ENCODE measurements around the gene INTS2.
"Not testable (repeated sequence)": the region's sequence is repeated elsewhere in the genome, so short reads cannot be mapped to it uniquely, and the experiment has no call there.

Gene INTS2

DNA sequence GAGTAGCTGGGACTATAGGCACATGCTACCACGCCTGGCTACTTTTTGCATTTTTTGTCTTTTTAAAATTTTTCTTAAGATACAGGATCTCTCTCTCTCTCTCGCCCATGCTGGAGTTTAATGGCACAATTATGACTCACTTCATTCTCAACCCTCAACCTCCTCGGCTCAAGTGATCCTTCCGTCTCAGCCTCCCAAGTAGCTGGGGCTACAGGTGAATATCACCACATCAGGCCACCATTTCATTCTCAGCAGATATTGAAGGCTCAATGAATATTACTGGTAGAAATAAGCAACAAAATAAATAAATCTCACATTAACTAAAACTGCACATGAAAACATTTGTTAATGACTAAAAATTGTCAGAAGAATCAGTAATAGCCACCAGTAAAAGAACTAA lies 106.1 kb downstream of the INTS2 start:
- no peak for DNase-seq

DNA sequence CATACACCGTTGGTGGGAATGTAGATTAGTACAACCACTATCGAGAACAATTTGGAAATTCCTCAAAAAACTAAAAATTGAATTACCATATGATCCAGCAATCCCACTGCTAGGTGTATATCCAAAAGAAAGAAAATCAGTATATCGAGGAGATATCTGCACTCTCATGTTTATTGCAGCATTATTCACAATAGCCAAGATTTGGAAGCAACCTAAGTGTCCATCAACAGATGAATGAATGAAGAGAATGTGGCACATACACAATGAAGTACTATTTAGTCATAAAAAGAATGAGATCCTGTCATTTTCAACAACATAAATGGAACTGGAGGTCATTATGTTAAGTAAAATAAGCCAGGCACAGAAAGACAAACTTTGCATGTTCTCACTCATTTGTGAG lies 108.5 kb downstream of the INTS2 start:
- DNase-seq = not testable (repeated sequence)

GRCh38 chr17:61818225-61818624 lies 109.6 kb downstream of the INTS2 start:
- no peak for DNase-seq

DNA sequence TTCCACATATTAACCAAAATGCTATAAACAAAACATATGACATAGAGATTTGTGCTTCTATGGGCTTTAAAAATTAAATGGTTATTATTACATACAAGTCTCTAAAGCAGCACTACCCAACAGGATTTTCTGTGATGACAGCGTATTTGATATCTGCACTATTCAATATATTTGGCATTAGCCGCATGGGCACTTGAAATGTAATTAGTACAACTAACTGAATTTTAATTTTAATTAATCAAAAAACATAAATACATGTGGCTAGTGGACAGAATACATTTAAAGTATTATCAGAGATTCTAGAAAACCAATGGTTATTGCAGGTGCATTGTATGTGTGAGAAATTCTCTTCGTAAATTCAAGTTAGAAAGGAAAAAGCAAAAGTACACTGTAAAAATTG lies 110.3 kb downstream of the INTS2 start:
- DNase-seq = no peak

DNA sequence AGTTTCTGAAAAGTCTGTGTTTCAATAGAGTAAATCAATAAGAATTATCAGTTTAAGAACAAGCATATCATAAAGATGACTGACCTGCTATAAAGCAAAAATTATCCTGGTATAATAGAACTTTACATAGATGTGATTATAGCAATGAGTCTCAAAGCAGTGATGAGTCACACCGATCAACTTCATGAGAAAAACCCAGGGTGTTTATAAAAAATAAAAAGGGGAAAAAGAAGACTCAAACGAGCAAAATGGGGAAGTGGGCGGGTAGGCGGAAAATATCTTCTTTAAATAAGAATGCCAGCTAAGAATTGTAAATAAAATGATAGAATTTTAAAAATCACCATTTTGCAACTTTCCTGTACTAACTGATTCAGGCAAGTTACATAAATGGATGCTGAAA lies 111.2 kb downstream of the INTS2 start:
- DNase-seq = no peak

DNA sequence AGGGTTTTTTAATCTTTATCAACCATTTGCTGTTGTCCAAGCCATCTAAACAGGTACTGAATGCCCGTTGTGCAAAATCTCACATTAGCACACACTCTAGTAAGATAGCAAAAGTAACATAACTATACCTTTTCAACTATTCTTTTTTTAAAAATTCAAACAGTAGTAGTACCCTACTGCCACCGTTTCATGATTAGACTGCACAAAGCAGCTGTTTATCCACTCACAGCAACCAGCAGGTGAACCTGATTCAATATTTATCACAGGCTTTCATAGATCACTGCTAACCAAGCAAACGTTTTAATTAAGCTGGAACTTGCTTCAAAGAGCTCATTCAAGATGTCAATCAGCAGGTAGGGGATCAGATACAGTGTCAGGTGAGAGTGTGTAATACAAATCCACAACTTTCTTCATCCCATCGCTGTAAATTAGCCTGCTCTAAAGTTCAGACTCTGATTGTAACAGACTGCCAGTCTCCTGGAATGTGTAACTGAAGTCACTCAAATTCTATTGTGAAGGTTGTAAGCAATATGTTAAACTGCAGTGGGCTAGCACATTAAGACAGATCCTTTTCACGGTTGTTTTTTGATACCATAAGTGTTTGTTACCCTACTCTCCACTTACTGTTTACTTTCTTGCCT lies 111.8 kb downstream of the INTS2 start:
- no peak for DNase-seq
